ENCODE results near the gene SMARCA2.

DNA sequence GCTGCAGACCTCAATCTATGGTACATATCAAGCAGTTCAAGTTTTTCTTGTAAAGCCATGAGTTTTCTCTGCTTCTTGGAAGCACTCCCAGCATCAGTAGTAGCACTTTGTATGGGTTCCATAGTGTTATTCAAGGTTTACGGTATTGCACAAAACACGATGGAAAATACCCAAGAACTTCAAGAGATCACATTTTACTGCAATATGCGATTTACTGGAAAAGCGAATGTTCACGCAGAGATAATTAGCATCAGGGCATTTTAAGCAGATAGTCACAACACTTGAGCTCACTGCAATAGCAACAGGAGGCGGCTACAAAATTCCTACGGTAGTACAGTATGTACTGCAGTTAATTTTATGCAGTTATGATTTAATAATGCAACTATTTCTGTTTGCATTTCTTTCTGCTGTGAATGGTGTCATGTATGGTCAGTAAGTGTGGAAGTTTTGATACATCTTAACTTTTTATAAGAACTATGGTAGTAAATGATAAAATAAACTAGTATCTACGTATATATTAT is 200.8 kb downstream of the SMARCA2 start:
- TF ChIP-seq, protein P1, sequence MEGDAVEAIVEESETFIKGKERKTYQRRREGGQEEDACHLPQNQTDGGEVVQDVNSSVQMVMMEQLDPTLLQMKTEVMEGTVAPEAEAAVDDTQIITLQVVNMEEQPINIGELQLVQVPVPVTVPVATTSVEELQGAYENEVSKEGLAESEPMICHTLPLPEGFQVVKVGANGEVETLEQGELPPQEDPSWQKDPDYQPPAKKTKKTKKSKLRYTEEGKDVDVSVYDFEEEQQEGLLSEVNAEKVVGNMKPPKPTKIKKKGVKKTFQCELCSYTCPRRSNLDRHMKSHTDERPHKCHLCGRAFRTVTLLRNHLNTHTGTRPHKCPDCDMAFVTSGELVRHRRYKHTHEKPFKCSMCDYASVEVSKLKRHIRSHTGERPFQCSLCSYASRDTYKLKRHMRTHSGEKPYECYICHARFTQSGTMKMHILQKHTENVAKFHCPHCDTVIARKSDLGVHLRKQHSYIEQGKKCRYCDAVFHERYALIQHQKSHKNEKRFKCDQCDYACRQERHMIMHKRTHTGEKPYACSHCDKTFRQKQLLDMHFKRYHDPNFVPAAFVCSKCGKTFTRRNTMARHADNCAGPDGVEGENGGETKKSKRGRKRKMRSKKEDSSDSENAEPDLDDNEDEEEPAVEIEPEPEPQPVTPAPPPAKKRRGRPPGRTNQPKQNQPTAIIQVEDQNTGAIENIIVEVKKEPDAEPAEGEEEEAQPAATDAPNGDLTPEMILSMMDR (IDR thresholded peaks at IDR 0.05; ENCODE audit: poor library complexity, severe bottlenecking), result no peak
- TF ChIP-seq EP300 (conservative IDR thresholded peaks at IDR 0.05; ENCODE audit: poor library complexity, severe bottlenecking), result no peak
